T-helper 22 cell (primary cell): ENCODE results near the gene LTBR.

Experiments used
- DNase-seq: peaks from one replicate; pipeline ENCODE4 v3.0.0-alpha.2; 2020; ENCODE audit warnings: low read depth

The LTBR gene

DNA sequence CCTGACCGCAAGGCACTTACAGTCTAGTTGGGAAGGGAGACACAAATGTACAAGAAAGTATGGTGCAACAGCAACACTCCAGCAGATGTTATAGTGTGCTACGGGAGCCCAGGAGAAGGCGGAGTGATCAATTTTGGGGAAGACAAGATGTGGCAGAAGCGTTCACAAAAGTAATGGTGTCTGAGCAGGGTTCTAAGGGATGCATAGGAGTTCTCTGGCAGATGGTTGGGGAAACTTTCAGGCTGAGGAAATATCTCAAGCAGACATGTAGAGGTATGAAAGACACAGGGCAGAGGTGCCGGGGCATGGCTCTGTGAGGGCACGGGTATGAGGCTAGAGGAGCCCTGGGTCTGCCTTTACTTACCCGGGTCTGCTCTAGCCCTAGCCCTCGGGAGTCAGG, 37.0 kb upstream of the LTBR start:
- no peak for DNase-seq

DNA sequence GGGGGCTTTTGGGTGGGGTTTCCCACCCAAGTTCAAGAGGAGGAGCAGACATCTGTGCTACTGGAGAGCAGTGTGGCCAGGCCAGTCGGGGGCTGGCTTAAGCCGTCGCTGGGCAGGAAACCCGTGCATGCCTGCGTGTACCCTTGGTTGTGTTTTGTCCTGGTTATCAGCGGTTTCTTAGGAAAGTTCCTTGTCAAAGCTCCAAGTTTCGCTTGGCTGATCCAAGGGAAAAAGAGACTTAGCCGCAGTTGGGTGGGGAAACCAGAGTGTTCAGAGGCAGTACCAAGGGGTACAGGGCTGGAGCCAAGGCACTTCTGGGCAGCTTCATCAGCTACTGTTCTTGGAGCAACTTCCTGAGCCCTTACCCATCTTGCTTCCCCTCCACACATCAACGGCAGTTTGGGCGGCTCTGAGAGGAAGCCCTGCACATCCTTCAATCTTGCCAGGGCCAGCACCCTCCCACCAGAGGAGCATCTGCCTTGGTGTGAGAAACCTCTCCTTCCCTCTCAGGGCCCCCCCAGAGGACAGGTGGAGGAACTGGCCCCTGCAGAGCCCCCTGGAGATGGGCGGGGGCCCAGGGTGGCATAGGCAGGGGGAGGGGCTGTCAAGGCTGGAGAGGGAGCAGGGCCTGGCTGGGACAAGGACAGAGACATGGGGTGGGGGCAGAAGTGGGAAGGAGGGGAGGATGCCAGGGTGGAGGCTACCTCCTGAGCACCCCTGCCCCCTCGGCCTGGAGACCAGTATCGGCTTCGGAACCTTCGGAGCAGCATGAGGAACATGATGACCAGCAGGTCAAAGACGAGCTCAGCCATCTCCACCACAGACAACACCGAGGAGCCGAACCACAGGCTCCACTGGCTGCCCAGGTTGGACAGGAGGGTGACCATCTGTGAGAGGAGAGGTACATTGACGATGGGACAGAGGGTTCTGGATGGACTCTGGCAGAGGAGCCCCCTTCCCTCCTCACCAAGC, 36.3 kb upstream of the LTBR start:
- DNase-seq = no peak

DNA sequence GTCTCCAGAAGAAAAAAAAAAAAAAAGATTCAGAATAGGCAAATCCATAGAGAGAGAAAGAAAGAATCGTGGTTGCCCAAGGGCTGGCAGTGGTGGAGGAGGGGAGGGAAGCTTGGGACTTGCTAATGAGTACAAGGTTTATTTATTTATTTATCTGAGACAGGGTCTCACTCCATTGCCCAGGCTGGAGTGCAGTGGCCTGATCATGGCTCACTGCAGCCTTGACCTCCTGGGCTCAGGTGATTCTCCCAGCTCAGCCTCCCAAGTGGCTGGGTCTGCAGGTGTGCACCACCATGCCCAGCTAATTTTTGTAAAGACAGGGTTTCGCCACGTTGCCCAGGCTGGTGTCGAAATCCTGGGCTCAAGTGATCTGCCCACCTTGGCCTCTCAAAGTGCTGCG, 32.3 kb upstream of the LTBR start:
- no peak for DNase-seq

- DNase-seq = no peak
These were observed 31.5 kb upstream of the LTBR start for GRCh38 chr12:6352193-6353173.

DNA sequence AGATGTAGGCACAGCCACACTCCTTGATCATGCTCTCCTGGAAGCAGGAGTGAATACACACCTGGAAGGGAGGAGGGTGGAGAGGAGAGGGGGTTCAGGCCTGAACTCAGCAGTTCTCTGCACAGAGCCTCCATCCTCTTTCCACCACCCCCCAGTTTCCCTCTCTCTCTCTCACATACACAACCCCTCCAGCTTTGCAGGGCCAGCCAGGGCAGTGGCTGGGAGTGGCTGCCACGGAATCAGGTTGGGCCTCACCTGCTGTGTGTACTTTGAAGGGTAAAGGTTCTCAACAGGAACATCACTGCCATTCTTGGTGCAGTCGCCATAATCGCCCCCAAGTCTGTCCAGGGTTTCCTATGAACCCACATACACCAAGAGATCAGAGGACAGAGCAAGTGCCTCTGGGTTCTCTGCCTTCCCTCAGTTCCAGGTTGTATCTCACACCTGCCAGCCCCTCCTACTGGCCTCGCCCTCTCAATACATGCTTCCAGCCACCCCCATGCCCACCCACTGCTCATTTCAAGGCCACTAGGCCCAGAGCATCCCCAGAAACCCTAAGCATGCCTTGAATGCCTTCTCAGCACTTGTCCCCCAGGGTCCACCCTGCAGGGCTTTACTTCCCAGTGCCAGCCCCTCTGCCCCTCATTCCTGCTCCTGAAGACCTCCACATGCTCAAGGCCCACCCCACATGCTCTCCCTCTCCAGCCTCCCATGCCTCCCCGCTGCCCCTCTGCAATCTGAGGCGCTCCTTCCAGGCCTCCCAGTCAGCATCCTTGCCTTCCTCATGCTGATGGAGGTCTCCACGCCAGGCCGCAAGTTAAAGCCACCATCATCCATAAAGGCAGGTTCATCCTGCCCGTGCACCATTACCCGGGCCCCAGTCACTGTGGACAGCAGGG, 29.2 kb upstream of the LTBR start:
- DNase-seq = no peak

DNA sequence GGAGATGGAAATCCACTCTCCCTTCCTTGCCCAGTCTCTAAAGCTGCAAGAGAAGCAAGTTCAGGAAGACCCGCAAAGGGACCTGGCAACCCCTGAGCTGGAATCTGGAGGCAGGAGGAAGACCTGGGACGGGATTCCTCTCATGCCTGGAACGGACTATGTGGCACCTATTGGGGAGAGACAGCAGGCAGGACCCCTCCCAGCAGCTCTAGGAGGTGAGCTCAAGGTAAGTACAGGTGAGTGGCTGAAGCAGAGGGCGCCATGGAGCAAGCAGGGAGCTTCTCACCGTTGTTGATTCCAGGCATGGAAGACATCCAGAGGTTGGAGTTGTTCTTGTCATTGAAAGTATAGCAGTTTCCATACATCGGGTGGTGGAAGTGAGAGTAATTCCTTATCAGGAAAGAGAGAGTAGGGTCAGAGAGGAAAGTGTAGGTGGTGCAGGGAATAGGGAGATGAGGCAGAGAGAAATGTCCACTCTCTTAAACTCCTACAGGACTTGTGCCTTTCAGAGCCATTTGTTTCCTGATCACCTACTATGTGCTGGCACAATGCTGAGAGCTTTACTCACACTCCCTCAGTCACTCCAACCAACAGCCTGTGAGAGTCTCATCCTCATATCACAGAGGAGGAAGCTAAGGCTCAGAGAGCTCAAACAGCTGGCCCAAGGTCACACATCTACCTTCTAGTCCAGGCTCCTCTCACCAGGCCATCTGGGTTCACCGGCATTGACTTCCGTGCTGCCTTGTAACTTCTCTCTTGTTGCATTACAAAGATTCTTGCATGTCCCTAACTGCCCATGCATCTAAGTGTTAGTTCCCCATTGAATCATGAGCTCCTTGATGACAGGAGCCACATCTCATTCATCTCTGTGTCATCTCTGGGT, 28.2 kb upstream of the LTBR start:
- DNase-seq = no peak

DNA sequence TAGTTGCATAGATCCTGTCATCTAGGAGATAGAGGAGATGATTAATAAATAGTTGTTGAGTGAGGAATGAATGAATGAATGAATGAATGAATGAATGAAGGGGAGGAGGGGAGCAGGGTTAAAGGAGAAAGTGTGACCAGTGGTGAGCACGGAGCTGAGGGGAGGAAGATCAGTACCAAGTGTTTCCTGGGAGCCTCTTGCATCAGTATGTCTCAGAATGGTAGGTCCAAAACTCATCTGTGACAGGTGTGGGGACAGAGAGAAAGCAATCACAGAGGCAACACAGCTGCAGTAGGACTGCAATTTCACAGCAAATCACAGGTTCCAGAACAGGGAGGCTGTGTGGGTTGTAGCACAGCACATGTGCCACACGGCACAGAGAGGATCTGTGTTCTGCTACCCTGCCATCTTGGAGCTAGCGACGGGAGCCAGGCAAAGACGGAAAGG, 27.6 kb upstream of the LTBR start:
- no peak for DNase-seq

DNA sequence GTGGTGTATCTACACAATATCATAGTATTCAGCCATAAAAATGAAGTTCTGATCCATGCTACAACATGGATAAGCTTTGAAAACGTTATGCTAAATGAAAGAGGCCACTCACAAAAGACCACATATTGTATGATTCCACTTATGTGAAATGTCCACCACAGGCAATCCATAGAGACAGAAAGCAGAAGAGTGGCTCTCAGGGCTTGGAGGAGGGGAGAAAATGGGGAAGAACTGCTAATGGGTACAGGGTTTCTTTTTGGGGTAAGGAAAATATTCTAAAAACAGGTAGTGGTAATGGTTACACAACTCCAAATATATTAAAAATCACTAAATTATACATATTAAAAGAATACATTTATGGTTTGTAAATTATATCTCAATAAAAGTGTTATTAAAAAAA, 25.1 kb upstream of the LTBR start:
- no peak for DNase-seq

GRCh38 chr12:6360080-6360571, 23.8 kb upstream of the LTBR start:
- no peak for DNase-seq

GRCh38 chr12:6360578-6361490, 23.1 kb upstream of the LTBR start:
- DNase-seq = no peak

DNA sequence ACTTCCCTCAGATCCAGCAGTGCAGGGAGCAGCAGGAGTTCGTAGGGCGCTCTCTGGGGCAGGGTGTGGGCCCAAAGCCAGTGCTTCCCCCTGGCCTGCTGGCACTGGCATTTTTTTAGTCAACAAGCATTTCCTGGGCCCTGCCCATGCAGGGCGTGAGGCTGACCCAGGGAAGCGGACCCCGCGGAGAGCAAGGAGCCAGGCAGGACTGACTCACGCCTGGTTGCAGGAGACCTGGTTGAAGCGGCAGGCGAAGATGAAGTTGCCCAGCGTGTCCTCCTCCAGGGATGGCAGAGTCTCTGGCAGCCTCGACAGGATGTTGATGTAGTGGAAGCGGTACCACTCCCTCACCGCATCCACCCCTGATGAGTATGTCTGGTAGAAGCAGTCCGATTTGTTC, 22.1 kb upstream of the LTBR start:
- DNase-seq = no peak

DNA sequence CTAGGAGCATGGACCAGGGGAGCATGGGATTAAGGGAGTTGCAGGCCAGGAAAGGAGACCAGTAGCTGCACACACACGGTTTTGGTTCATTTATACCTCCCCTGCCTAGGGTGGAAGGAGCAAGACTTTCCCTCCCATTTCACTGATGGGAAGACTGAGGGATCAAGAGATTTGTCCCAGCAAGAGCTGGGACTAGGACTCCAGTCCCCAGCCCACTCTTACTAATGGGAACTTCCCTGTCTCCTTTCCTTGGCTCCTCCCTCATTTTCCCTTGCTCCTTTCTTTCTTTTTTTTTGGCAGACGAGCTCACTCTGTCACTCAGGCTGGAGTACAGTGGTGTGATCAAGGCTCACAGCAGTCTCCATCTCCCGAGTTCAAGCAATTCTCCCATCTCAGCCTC, 21.6 kb upstream of the LTBR start:
- DNase-seq = no peak

DNA sequence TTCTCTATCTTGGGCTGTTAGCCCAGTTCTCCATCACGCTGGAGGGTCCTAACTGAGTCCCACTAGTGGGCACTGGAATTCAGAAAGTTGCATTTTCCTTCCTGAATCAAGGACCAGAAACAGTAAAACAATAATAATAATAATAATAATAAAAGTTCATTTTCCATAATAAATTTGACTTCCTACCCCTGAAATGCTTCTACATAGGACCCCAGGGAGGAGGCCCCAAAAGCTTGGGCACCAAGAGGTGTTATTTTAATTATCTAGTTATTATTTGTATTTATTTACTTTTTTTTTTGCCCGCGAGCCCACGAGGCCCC, 21.0 kb upstream of the LTBR start:
- DNase-seq = no peak

- peak; percentile 45 for DNase-seq
These were observed 20.5 kb upstream of the LTBR start for GRCh38 chr12:6363330-6364043.

DNA sequence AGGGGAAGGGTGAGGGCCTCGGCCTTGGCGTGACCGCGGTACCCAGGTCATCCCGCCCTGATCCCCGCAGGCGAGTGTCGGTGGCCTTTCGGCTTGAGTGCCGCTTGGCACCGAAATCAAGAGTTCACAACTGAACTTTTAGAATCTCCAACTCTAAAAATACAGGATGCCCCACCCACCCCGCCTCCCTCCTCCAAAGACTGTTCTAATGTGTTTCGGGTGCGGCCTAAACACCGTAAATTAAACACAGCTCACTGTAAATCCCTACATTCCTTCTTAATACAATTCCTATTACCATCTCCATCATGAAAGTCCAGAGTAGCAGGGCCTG, 20.0 kb upstream of the LTBR start:
- no peak for DNase-seq

DNA sequence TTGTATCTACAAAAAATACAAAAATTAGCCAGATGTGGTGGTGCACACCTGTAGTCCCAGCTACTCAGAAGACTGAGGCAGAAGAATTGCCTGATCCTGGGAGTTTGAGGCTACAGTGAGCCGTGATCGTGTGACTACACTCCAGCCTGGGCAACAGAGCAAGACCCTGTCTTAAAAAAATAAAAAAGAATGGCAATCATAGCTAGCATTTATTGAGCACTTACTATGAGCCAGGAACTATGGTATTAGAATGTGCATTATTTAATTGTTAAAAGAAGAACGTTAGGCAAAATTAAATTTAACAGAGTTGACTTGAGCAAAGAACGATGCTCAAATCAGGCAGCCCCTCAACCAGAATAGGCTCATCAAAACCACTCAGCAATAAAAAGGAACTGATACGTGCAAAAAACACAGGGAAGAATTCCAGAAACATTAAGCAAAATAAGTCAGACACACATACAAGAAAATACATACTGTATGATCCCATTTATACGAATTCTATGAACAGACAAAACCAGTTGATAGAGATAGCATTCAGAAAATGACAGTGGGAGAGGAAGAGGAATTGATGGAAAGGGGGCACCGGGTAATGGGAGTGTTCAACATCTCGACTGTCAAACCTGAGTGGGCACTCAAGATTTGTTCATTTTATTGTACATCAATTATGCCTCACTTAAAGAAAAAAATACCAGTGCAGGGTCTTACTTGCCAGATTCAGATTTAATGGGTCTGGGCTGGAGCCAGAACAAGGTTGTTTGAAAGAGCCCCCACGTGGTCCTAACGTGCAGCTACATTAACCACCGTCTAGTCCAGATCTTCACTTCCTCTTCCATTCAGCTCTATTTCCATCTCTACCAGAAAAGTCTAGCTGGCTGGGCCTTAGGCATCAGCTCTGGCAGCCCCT, 16.6 kb upstream of the LTBR start:
- no peak for DNase-seq

- DNase-seq = no peak
These were observed 15.7 kb upstream of the LTBR start for GRCh38 chr12:6367969-6368892.
